Measurements from ENCODE around the gene CNNM2. TPM values are rescaled to one million over a fixed set of nuclear protein-coding genes. Genes with fewer than 3 reads are reported as not detected.
A peak's percentile ranks its signal among the peaks of the same experiment; 100 is the strongest.
"Not testable (repeated sequence)": the region's sequence is repeated elsewhere in the genome, so short reads cannot be mapped to it uniquely, and the experiment has no call there.

Gene CNNM2
- total RNA-seq, 1 experiment from 2014 or later, result 4.5 TPM

GRCh38 chr10:103055105-103055504 is 137.0 kb downstream of the CNNM2 start:
- no peak overlapping the region for H3K4me3 ChIP-seq (ENCODE audit: insufficient read depth, low read depth, low read length)
- no peak for DNase-seq
- no peaks in the 10 kb centered on the region for H3K36me3 ChIP-seq (replicated peaks; ENCODE audit: control insufficient read depth, insufficient read depth, low read length)
- H3K27me3 ChIP-seq (ENCODE audit: control insufficient read depth, insufficient read depth, low read length), result no peaks in the 10 kb centered on the region

DNA sequence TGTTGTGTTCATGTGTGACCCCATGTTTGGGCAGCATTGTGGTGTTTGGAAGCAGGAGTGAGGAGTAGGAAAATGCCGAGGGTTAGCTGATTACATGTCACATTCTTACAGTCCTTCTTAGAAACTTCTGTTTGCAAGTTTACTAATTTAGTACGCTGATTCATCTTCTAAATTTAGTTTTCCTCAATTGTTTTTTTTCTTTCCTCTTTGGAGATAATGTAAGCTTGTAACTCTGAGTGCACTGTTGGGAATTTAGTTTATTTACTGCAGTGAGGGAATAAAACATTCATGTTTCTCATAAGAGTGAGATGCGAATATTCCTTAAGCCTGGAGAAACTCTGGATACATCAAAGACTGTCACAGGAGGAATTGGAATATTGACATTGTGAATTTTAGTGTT is 139.9 kb downstream of the CNNM2 start:
- Histone ChIP-seq H3K36me3 (replicated peaks; ENCODE audit: control insufficient read depth, insufficient read depth, low read length) (no peaks in the 10 kb centered on the region), H3K27me3 (ENCODE audit: control insufficient read depth, insufficient read depth, low read length) (no peaks in the 10 kb centered on the region), H3K4me3 (ENCODE audit: insufficient read depth, low read depth, low read length) (no peak overlapping the region)
- DNase-seq, result no peak

DNA sequence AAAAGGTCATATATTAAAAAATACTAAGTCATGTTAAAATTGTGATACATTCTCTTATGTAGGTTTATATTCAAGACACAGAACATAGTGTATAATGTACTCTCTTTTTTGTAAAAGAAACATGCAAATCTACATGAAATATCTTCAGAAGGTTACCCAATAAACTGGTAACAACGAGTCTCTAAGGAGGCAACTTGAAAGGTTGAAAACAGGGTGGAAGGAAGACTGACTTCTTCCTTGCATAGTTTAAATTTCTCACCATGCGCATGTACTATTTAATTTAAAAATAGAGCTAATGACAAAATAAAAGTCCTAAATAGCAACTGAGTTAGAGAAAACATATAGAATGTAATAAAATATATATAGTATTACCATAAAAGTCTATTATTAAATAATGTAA is 142.5 kb downstream of the CNNM2 start:
- no peak for DNase-seq
- Histone ChIP-seq H3K27me3 (ENCODE audit: control insufficient read depth, insufficient read depth, low read length) (no peaks in the 10 kb centered on the region), H3K4me3 (ENCODE audit: insufficient read depth, low read depth, low read length) (no peak overlapping the region), H3K36me3 (replicated peaks; ENCODE audit: control insufficient read depth, insufficient read depth, low read length) (no peaks in the 10 kb centered on the region)

DNA sequence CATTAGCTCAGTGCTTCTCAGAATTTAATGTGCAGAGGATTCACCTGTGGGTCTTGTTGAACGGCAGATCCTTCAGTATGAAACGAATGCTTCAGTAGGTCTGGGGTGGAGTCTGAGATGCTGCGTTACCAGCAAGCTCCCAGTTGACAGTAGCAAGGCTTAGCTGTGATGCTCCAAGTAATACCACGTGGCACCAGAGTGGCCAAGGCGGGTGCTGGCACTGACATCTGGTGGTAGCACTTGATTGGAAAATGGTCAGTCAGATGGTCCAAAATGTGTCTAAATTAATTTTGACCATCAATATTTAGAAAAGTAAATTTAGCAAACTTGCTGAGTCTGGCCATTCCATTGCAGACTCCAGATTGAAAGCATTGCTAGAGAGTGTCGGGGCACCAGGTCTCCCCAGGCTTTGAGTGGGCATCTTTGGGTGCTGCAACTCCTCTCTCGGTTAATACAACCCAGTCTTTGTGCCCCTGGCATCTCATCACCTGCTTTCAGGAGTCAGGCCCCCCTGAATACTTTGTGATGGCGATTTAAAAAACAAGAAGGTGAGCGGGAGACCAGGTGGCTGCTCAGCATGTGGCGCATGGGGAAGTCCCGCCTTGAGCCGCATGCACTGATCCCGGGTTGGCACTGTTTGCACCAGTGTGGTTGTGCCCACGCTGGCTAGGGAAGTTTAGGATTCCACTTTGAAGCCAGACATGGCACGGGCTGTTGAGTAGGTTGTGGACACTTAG is 144.9 kb downstream of the CNNM2 start:
- no peaks in the 10 kb centered on the region for H3K27me3 ChIP-seq (ENCODE audit: control insufficient read depth, insufficient read depth, low read length)
- H3K4me3 ChIP-seq (ENCODE audit: insufficient read depth, low read depth, low read length), result no peak overlapping the region
- DNase-seq, result peak; percentile 55

GRCh38 chr10:103064956-103065355 is 146.9 kb downstream of the CNNM2 start:
- no peak for DNase-seq
- Histone ChIP-seq H3K27me3 (ENCODE audit: control insufficient read depth, insufficient read depth, low read length) (no peaks in the 10 kb centered on the region), H3K4me3 (ENCODE audit: insufficient read depth, low read depth, low read length) (no peak overlapping the region), H3K36me3 (replicated peaks; ENCODE audit: control insufficient read depth, insufficient read depth, low read length) (no peaks in the 10 kb centered on the region; the same call in 1 of the 2 replicates)

More for the DNA sequence above, 144.9 kb downstream of the CNNM2 start:
- no peaks in the 10 kb centered on the region for H3K36me3 ChIP-seq (replicated peaks; ENCODE audit: control insufficient read depth, insufficient read depth, low read length)

- H3K27me3 ChIP-seq (ENCODE audit: control insufficient read depth, insufficient read depth, low read length), result no peaks in the 10 kb centered on the region
- no peak for DNase-seq
- H3K4me3 ChIP-seq (ENCODE audit: insufficient read depth, low read depth, low read length), result no peak overlapping the region
- no peaks in the 10 kb centered on the region; the same call in 1 of the 2 replicates for H3K36me3 ChIP-seq (replicated peaks; ENCODE audit: control insufficient read depth, insufficient read depth, low read length)
Observed at GRCh38 chr10:103066141-103067098, 148.3 kb downstream of the CNNM2 start.

DNA sequence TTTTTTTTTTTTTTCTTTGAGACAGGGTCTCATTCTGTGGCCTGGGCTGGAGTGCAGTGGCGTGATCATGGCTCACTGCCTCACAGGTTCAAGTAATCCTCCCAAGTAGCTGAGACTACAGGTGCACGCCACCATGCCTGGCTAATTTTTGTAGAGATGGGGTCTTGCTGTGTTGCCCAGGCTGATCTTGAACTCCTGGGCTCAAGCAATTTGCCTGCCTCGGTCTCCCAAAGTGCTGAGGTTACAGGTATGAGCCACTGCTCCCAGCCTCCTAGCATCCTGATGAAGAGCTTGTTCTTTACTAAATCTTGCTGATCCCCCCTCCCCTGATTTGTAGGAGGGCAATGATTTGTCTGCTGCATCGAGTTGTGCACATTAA is 149.0 kb downstream of the CNNM2 start:
- not testable (repeated sequence) for H3K4me3 ChIP-seq (ENCODE audit: insufficient read depth, low read depth, low read length); H3K36me3 ChIP-seq (replicated peaks; ENCODE audit: control insufficient read depth, insufficient read depth, low read length); H3K27me3 ChIP-seq (ENCODE audit: control insufficient read depth, insufficient read depth, low read length); DNase-seq

DNA sequence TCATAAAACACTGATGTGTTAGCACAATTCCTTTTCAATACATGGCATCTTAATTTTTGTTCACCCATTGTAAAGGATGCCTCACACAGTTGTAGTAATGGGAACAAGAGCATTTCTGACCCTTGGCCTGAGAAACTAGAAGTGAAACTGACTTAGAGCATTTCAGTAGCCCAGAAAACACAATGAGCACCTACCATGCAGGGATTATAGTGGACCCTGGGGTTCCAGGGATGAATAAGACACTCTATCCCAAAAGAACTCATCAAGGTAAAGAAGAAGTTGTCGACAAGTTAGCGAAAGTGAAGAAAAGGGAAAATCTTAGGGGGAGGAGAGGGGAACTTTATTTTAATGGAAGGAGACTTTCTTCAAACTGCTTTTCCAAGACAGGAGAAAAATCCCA is 149.4 kb downstream of the CNNM2 start:
- no peaks in the 10 kb centered on the region; the same call in none of the 2 replicates for H3K36me3 ChIP-seq (replicated peaks; ENCODE audit: control insufficient read depth, insufficient read depth, low read length)
- DNase-seq, result no peak
- no peaks in the 10 kb centered on the region for H3K27me3 ChIP-seq (ENCODE audit: control insufficient read depth, insufficient read depth, low read length)
- H3K4me3 ChIP-seq (ENCODE audit: insufficient read depth, low read depth, low read length), result no peak overlapping the region

GRCh38 chr10:103067956-103068355 is 149.9 kb downstream of the CNNM2 start:
- no peak overlapping the region for H3K4me3 ChIP-seq (ENCODE audit: insufficient read depth, low read depth, low read length)
- no peak for DNase-seq
- no peaks in the 10 kb centered on the region for H3K27me3 ChIP-seq (ENCODE audit: control insufficient read depth, insufficient read depth, low read length)
- H3K36me3 ChIP-seq (replicated peaks; ENCODE audit: control insufficient read depth, insufficient read depth, low read length), result no peaks in the 10 kb centered on the region; the same call in none of the 2 replicates

DNA sequence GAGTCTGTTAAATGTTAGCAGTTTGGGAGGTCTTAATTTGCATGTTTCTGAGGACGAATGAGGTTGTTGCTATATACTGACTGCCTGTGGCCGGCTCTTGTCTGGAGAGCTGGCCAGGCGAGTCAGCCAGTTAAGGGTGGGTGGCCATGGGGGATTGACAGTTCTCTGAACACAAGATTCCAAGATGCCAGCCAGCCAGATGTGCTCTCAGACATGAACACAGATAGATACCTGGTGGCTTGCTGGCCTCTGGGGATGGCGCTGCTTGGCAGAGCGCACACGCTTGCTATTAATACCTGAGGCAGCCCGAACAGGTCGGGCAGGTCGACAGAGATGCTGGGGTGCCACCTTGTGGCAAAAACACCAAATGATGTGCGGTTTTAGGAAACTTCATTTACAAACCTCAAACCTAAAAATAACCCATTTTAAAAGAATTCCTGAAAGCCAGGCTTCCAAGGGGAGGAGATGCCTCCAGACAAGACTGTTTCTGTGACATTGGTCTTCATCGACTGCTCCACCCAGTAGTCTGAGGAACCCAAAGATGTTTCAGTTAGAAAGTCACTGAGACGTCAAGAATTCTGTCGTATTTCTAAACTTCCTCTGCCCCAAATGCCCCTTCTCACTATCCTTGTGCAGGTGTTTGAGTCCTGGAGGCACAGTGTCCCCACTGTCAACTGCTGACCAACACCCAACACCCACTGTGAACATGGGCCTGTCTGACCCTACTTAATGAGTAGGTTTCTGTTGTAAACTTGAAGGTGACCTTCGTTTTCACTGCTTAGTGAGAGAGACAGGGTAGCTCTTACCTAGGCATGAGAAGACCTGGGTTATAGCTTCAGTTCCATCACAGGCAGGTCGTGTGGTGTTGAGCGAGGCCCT is 151.6 kb downstream of the CNNM2 start:
- DNase-seq, result peak; percentile 83
- Histone ChIP-seq H3K27me3 (ENCODE audit: control insufficient read depth, insufficient read depth, low read length) (no peaks in the 10 kb centered on the region), H3K36me3 (replicated peaks; ENCODE audit: control insufficient read depth, insufficient read depth, low read length) (no peaks in the 10 kb centered on the region; the same call in none of the 2 replicates)

DNA sequence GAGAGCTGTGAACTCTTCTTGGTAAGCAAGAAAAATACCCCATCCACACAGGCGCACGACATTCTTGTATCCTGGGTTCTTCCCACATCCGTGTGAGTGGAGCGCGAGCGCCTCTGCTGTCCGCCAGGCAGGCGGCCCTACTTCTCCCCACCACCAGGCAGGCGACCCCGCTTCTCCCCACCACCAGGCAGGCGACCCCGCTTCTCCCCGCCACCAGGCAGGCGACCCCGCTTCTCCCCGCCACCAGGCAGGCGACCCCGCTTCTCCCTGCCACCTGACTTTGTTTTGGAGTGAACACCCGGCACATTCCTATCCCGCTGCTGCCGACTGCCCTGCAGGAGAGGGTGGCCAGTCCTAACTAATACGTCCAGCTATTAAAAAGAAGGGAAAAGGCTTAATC is 154.2 kb downstream of the CNNM2 start:
- no peak overlapping the region for H3K4me3 ChIP-seq (ENCODE audit: insufficient read depth, low read depth, low read length)
- no peak for DNase-seq
- H3K27me3 ChIP-seq (ENCODE audit: control insufficient read depth, insufficient read depth, low read length), result no peaks in the 10 kb centered on the region
- peaks cover 1% of the 10 kb centered on the region for H3K36me3 ChIP-seq (replicated peaks; ENCODE audit: control insufficient read depth, insufficient read depth, low read length)

More for the DNA sequence above, 151.6 kb downstream of the CNNM2 start:
- no peak overlapping the region for H3K4me3 ChIP-seq (ENCODE audit: insufficient read depth, low read depth, low read length)

DNA sequence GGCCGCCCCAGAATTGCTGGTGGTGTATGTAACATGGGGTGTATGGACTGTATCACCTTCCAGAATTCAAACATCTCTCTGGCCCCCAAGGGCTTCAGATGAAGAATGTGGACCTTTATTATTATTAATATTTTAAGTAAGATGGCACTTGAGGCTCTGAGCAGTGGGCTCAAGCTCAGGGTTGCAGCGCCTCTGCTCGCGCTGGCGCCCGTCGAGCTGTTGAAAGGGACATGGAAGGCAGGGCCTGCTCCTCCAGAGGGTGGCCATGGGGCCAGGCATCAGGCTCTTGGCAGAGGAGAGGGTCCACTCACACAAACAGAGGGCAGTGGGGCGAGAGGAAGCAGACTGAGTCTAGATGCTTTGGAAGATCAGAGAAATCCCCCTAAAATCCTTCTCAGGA is 154.8 kb downstream of the CNNM2 start:
- no peak for DNase-seq
- no peaks in the 10 kb centered on the region for H3K27me3 ChIP-seq (ENCODE audit: control insufficient read depth, insufficient read depth, low read length)
- no peak overlapping the region for H3K4me3 ChIP-seq (ENCODE audit: insufficient read depth, low read depth, low read length)
- H3K36me3 ChIP-seq (replicated peaks; ENCODE audit: control insufficient read depth, insufficient read depth, low read length), result peaks cover 1% of the 10 kb centered on the region

DNA sequence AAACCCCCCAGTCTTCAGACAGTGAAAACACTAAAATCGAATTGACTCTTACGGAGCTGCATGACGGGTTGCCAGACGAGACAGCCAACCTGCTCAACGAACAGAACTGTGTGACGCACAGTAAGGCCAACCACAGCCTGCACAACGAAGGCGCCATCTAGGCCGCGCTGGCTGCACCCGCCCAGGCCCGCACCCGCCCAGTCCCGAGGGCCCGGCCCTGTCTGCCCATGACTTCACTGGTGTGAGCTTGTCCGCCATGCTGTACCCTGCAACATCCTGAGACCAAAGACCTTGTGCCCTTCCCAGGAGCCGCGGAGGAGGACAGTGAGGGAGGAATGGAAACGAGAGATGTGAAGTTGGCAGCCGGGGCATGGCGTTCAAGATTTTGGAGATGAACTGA is 158.9 kb downstream of the CNNM2 start:
- H3K4me3 ChIP-seq (ENCODE audit: insufficient read depth, low read depth, low read length), result no peak overlapping the region
- no peaks in the 10 kb centered on the region for H3K27me3 ChIP-seq (ENCODE audit: control insufficient read depth, insufficient read depth, low read length)
- H3K36me3 ChIP-seq (replicated peaks; ENCODE audit: control insufficient read depth, insufficient read depth, low read length), result peaks cover 1% of the 10 kb centered on the region
- no peak for DNase-seq
